Measurements from ENCODE around the gene MRPL40.

The MRPL40 gene

GRCh38 chr22:19432133-19432851 lies at the start of gene MRPL40:
Gene MRPL40 (plus strand): TSS chr22:19432545. CDS start chr22:19432555, 10 bp downstream.
- peak; percentile 94 to 97 for DNase-seq

- DNase-seq = no peak
Observed at GRCh38 chr22:19383292-19383691, 49.1 kb upstream of the MRPL40 start.

- DNase-seq = no peak
Observed at GRCh38 chr22:19385221-19385906, 47.0 kb upstream of the MRPL40 start.

- no peak for DNase-seq
Observed at GRCh38 chr22:19386248-19386647, 46.1 kb upstream of the MRPL40 start.

GRCh38 chr22:19387038-19387437 lies 45.3 kb upstream of the MRPL40 start:
- no peak for DNase-seq

- DNase-seq = no peak
Observed at GRCh38 chr22:19387575-19387974, 44.8 kb upstream of the MRPL40 start.

GRCh38 chr22:19393704-19394103 lies 38.6 kb upstream of the MRPL40 start:
- no peak for DNase-seq

- peak in 1 of 2 donors; percentile 47 for DNase-seq
Observed at GRCh38 chr22:19394274-19395050, 37.9 kb upstream of the MRPL40 start.

- no peak for DNase-seq
Observed at GRCh38 chr22:19395276-19395675, 37.1 kb upstream of the MRPL40 start.

GRCh38 chr22:19396561-19396933 lies 35.8 kb upstream of the MRPL40 start:
- DNase-seq = no peak

GRCh38 chr22:19396934-19397733 lies 35.2 kb upstream of the MRPL40 start:
- no peak for DNase-seq

GRCh38 chr22:19397734-19398104 lies 34.6 kb upstream of the MRPL40 start:
- no peak for DNase-seq

GRCh38 chr22:19398206-19398605 lies 34.1 kb upstream of the MRPL40 start:
- DNase-seq = no peak

- no peak for DNase-seq
Observed at GRCh38 chr22:19398652-19399051, 33.7 kb upstream of the MRPL40 start.

- DNase-seq = no peak
Observed at GRCh38 chr22:19400881-19401280, 31.5 kb upstream of the MRPL40 start.

GRCh38 chr22:19401483-19401882 lies 30.9 kb upstream of the MRPL40 start:
- DNase-seq = no peak

- no peak for DNase-seq
Observed at GRCh38 chr22:19402642-19403191, 29.6 kb upstream of the MRPL40 start.

- DNase-seq = no peak
Observed at GRCh38 chr22:19404676-19405075, 27.7 kb upstream of the MRPL40 start.

GRCh38 chr22:19405133-19405532 lies 27.2 kb upstream of the MRPL40 start:
- no peak for DNase-seq

- no peak for DNase-seq
Observed at GRCh38 chr22:19405652-19406051, 26.7 kb upstream of the MRPL40 start.

GRCh38 chr22:19406281-19406811 lies 26.0 kb upstream of the MRPL40 start:
- no peak for DNase-seq

- no peak for DNase-seq
Observed at GRCh38 chr22:19406846-19407245, 25.5 kb upstream of the MRPL40 start.

Measured in inflammatory macrophage treated with lipopolysaccharide for 1 hour (primary cell).